WTC11 (cell line): ENCODE data around the gene NUDT8. TPM values are rescaled to one million over a fixed set of nuclear protein-coding genes. Genes with fewer than 3 reads are reported as not detected.
A peak's percentile ranks its signal among the peaks of the same experiment; 100 is the strongest.

ENCODE experiments used
- CREB1 ChIP-seq: sonication (generic); formaldehyde crosslinking; IDR thresholded peaks from 2 replicates; pipeline ENCODE4 v1.8.0; 2023; ENCODE audit warnings: mild to moderate bottlenecking, missing genetic modification reagents
- ESRRA ChIP-seq: sonication (generic); formaldehyde crosslinking; IDR thresholded peaks from 2 replicates; pipeline ENCODE4 v1.8.1; 2022; ENCODE audit warnings: mild to moderate bottlenecking, missing genetic modification reagents, borderline replicate concordance
- ETV6 ChIP-seq: sonication (generic); formaldehyde crosslinking; IDR thresholded peaks from 2 replicates; pipeline ENCODE4 v1.8.1; 2022; ENCODE audit warnings: mild to moderate bottlenecking, missing genetic modification reagents
- FOXP1 ChIP-seq: sonication (generic); formaldehyde crosslinking; IDR thresholded peaks from 2 replicates; pipeline ENCODE4 v1.8.0; 2022; ENCODE audit warnings: missing genetic modification reagents, mild to moderate bottlenecking, moderate library complexity, borderline replicate concordance
- GRHL2 ChIP-seq: fragments of 250-450 bp; sonication (Bioruptor Pico); IDR thresholded peaks from 2 replicates; pipeline ENCODE4 v1.8.0; 2022; ENCODE audit warnings: mild to moderate bottlenecking, moderate library complexity; ENCODE audit not compliant: insufficient replicate concordance, severe bottlenecking
- IRF1 ChIP-seq: sonication (generic); formaldehyde crosslinking; IDR thresholded peaks from 2 replicates; pipeline ENCODE4 v1.8.0; 2023; ENCODE audit warnings: missing genetic modification reagents
- IRF2 ChIP-seq: sonication (generic); formaldehyde crosslinking; IDR thresholded peaks from 2 replicates; pipeline ENCODE4 v1.8.0; 2022; ENCODE audit warnings: low read depth, missing genetic modification reagents, borderline replicate concordance
- MYBL2 ChIP-seq: sonication (generic); formaldehyde crosslinking; IDR thresholded peaks from 2 replicates; pipeline ENCODE4 v1.8.1; 2023; ENCODE audit warnings: mild to moderate bottlenecking, moderate library complexity, missing genetic modification reagents
- NFYB ChIP-seq: sonication (generic); formaldehyde crosslinking; conservative IDR thresholded peaks from 2 replicates; pipeline ENCODE4 v1.8.0; 2022; ENCODE audit warnings: low read depth, missing genetic modification reagents
- NR1H2 ChIP-seq: sonication (generic); formaldehyde crosslinking; IDR thresholded peaks from 2 replicates; pipeline ENCODE4 v1.9.0; 2021; ENCODE audit warnings: mild to moderate bottlenecking, moderate library complexity, missing genetic modification reagents
- NR3C1 ChIP-seq: sonication (generic); formaldehyde crosslinking; conservative IDR thresholded peaks from 2 replicates; pipeline ENCODE4 v1.8.1; 2023; ENCODE audit warnings: low read depth, mild to moderate bottlenecking, missing genetic modification reagents
- SMAD3 ChIP-seq: sonication (generic); formaldehyde crosslinking; IDR thresholded peaks from 2 replicates; pipeline ENCODE4 v1.8.0; 2022; ENCODE audit warnings: missing genetic modification reagents, mild to moderate bottlenecking, borderline replicate concordance
- SMAD4 ChIP-seq: sonication (generic); formaldehyde crosslinking; IDR thresholded peaks from 2 replicates; pipeline ENCODE4 v1.8.0; 2022; ENCODE audit warnings: mild to moderate bottlenecking, missing genetic modification reagents
- SOX15 ChIP-seq: fragments of 250-450 bp; sonication (Bioruptor Pico); IDR thresholded peaks from 2 replicates; pipeline ENCODE4 v1.9.0; 2021; ENCODE audit warnings: mild to moderate bottlenecking
- SP1 ChIP-seq: sonication (generic); formaldehyde crosslinking; conservative IDR thresholded peaks from 2 replicates; pipeline ENCODE4 v1.8.1; 2022; ENCODE audit warnings: missing genetic modification reagents
- TEAD1 ChIP-seq: sonication (generic); formaldehyde crosslinking; IDR thresholded peaks from 2 replicates; pipeline ENCODE4 v1.8.0; 2022; ENCODE audit warnings: mild to moderate bottlenecking, missing genetic modification reagents
- TEAD4 ChIP-seq: sonication (generic); formaldehyde crosslinking; IDR thresholded peaks from 2 replicates; pipeline ENCODE4 v1.8.0; 2022; ENCODE audit warnings: mild to moderate bottlenecking, missing genetic modification reagents
- ZMAT4 ChIP-seq: fragments of 250-450 bp; sonication (Bioruptor Pico); IDR thresholded peaks from 2 replicates; pipeline ENCODE4 v1.9.0; 2021; ENCODE audit warnings: mild to moderate bottlenecking
- ZNF263 ChIP-seq: sonication (generic); formaldehyde crosslinking; IDR thresholded peaks from 2 replicates; pipeline ENCODE4 v1.8.1; 2022; ENCODE audit warnings: low read depth, mild to moderate bottlenecking, moderate library complexity, missing genetic modification reagents
- ZNF281 ChIP-seq: sonication (generic); formaldehyde crosslinking; IDR thresholded peaks from 2 replicates; pipeline ENCODE4 v1.8.0; 2023; ENCODE audit warnings: mild to moderate bottlenecking, missing genetic modification reagents
- total RNA-seq: library from RNA; stranded (reverse); gene quantifications from 3 replicates; pipeline ENCODE4 v1.2.3, GENCODE V29; 2021
- TF ChIP-seq, protein P1 (sequence below): fragments of 250-450 bp; sonication (Bioruptor Pico); IDR thresholded peaks from 2 replicates; pipeline ENCODE4 v1.9.0; 2021; ENCODE audit warnings: mild to moderate bottlenecking
- TF ChIP-seq, protein P2 (sequence below): sonication (generic); formaldehyde crosslinking; conservative IDR thresholded peaks from 2 replicates; pipeline ENCODE4 v1.8.1; 2022; ENCODE audit warnings: mild to moderate bottlenecking, missing genetic modification reagents
- TF ChIP-seq, protein P3 (sequence below): sonication (generic); formaldehyde crosslinking; IDR thresholded peaks from 2 replicates; pipeline ENCODE4 v1.8.0; 2022; ENCODE audit warnings: mild to moderate bottlenecking, missing genetic modification reagents
- TF ChIP-seq, protein P4 (sequence below): sonication (generic); formaldehyde crosslinking; IDR thresholded peaks from 2 replicates; pipeline ENCODE4 v1.8.0; 2023; ENCODE audit warnings: missing genetic modification reagents, mild to moderate bottlenecking, borderline replicate concordance
- TF ChIP-seq, protein P5 (sequence below): sonication (generic); formaldehyde crosslinking; IDR thresholded peaks from 2 replicates; pipeline ENCODE4 v1.8.0; 2022; ENCODE audit warnings: mild to moderate bottlenecking, missing genetic modification reagents

NUDT8 gene
- total RNA-seq, 1 experiment from 2014 or later: 8.3 TPM

DNA sequence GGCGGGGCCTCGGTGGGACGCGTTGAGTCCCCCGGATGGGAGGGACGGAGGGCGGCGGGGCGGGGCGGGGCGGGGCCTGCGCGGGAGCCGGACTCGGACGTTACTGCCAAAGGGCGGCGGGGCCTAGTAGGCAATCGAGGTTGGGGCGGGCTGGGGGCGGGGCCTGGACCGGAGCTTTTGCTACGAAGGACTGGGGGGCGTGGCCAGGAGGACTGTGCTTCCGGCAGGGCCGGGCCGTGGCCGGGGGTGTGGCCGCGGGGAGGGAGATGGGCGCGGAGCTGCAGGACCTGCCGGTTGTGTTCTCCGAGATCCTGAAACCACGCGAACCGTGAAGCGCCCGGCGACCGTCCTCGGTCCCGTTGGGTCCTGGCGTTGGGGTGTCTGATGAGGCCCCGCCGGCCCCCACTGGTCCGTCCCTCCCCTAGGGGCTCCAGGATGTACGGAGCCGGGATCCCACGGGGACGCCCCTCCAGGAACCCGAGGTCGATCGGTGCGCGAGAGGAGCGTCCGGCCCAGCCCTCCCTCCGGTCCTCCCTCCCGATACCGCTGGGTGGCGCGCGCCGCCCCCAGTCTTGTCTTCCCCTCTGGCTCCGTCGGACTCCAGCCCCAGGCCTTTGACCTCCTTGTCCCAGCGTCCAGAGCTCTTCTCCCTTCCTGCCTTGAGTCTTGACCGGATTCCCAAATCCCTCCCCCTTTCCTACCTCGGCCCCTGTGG lies 648 bp upstream of the NUDT8 start (continued):
- TF ChIP-seq, protein P1, sequence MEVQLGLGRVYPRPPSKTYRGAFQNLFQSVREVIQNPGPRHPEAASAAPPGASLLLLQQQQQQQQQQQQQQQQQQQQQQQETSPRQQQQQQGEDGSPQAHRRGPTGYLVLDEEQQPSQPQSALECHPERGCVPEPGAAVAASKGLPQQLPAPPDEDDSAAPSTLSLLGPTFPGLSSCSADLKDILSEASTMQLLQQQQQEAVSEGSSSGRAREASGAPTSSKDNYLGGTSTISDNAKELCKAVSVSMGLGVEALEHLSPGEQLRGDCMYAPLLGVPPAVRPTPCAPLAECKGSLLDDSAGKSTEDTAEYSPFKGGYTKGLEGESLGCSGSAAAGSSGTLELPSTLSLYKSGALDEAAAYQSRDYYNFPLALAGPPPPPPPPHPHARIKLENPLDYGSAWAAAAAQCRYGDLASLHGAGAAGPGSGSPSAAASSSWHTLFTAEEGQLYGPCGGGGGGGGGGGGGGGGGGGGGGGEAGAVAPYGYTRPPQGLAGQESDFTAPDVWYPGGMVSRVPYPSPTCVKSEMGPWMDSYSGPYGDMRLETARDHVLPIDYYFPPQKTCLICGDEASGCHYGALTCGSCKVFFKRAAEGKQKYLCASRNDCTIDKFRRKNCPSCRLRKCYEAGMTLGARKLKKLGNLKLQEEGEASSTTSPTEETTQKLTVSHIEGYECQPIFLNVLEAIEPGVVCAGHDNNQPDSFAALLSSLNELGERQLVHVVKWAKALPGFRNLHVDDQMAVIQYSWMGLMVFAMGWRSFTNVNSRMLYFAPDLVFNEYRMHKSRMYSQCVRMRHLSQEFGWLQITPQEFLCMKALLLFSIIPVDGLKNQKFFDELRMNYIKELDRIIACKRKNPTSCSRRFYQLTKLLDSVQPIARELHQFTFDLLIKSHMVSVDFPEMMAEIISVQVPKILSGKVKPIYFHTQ: peak; percentile 84
- peak; percentile 21; the same call in 1 of the 2 replicates for TF ChIP-seq IRF1 (CRISPR knock-in tag)
- no peak for TF ChIP-seq NR3C1 (CRISPR knock-in tag)
- TF ChIP-seq, protein P2, sequence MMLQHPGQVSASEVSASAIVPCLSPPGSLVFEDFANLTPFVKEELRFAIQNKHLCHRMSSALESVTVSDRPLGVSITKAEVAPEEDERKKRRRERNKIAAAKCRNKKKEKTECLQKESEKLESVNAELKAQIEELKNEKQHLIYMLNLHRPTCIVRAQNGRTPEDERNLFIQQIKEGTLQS: no peak
- no peak for TF ChIP-seq SMAD4 (CRISPR knock-in tag)
- TF ChIP-seq NFYB (CRISPR knock-in tag): no peak
- no peak for TF ChIP-seq SOX15
- no peak for TF ChIP-seq CREB1 (CRISPR knock-in tag)
- no peak for TF ChIP-seq NR1H2 (CRISPR knock-in tag)
- TF ChIP-seq, protein P3, sequence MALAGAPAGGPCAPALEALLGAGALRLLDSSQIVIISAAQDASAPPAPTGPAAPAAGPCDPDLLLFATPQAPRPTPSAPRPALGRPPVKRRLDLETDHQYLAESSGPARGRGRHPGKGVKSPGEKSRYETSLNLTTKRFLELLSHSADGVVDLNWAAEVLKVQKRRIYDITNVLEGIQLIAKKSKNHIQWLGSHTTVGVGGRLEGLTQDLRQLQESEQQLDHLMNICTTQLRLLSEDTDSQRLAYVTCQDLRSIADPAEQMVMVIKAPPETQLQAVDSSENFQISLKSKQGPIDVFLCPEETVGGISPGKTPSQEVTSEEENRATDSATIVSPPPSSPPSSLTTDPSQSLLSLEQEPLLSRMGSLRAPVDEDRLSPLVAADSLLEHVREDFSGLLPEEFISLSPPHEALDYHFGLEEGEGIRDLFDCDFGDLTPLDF (CRISPR knock-in tag): no peak
- 0 out of 2 replicates have a peak, but pooled peaks have one; percentile 34 for TF ChIP-seq TEAD1 (CRISPR knock-in tag)
- no peak for TF ChIP-seq IRF2
- TF ChIP-seq, protein P4, sequence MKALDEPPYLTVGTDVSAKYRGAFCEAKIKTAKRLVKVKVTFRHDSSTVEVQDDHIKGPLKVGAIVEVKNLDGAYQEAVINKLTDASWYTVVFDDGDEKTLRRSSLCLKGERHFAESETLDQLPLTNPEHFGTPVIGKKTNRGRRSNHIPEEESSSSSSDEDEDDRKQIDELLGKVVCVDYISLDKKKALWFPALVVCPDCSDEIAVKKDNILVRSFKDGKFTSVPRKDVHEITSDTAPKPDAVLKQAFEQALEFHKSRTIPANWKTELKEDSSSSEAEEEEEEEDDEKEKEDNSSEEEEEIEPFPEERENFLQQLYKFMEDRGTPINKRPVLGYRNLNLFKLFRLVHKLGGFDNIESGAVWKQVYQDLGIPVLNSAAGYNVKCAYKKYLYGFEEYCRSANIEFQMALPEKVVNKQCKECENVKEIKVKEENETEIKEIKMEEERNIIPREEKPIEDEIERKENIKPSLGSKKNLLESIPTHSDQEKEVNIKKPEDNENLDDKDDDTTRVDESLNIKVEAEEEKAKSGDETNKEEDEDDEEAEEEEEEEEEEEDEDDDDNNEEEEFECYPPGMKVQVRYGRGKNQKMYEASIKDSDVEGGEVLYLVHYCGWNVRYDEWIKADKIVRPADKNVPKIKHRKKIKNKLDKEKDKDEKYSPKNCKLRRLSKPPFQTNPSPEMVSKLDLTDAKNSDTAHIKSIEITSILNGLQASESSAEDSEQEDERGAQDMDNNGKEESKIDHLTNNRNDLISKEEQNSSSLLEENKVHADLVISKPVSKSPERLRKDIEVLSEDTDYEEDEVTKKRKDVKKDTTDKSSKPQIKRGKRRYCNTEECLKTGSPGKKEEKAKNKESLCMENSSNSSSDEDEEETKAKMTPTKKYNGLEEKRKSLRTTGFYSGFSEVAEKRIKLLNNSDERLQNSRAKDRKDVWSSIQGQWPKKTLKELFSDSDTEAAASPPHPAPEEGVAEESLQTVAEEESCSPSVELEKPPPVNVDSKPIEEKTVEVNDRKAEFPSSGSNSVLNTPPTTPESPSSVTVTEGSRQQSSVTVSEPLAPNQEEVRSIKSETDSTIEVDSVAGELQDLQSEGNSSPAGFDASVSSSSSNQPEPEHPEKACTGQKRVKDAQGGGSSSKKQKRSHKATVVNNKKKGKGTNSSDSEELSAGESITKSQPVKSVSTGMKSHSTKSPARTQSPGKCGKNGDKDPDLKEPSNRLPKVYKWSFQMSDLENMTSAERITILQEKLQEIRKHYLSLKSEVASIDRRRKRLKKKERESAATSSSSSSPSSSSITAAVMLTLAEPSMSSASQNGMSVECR (CRISPR knock-in tag): peak; percentile 65; the same call in 1 of the 2 replicates
- no peak for TF ChIP-seq TEAD4 (CRISPR knock-in tag)
- peak; percentile 92 for TF ChIP-seq SP1 (CRISPR knock-in tag)
- no peak for TF ChIP-seq ZNF281 (CRISPR knock-in tag)
- no peak for TF ChIP-seq GRHL2 (CRISPR knock-in tag)
- peak; percentile 78; the same call in 1 of the 2 replicates for TF ChIP-seq FOXP1 (CRISPR knock-in tag)
- no peak for TF ChIP-seq ZMAT4 (CRISPR knock-in tag)
- peak; percentile 87; the same call in 1 of the 2 replicates for TF ChIP-seq ETV6
- no peak for TF ChIP-seq SMAD3 (CRISPR knock-in tag)
- TF ChIP-seq ESRRA: no peak
- TF ChIP-seq, protein P5, sequence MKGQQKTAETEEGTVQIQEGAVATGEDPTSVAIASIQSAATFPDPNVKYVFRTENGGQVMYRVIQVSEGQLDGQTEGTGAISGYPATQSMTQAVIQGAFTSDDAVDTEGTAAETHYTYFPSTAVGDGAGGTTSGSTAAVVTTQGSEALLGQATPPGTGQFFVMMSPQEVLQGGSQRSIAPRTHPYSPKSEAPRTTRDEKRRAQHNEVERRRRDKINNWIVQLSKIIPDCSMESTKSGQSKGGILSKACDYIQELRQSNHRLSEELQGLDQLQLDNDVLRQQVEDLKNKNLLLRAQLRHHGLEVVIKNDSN (CRISPR knock-in tag): no peak; the same call in 1 of the 2 replicates
- TF ChIP-seq MYBL2 (CRISPR knock-in tag): no peak
- TF ChIP-seq ZNF263 (CRISPR knock-in tag): no peak
